Activated CD4-positive, alpha-beta memory T cell treated with anti-CD3 and anti-CD28 coated beads, Interleukin-2, amount 10 ng/mL, durations not matched to agents 7 days and 5 days (primary cell): ENCODE results near the gene CRBN. TPM values are rescaled to one million over a fixed set of nuclear protein-coding genes. Genes with fewer than 3 reads are reported as not detected.

Experiments used
- CTCF ChIA-PET: fragments of 350-600 bp; sonication (Branson Sonifier 250); formaldehyde crosslinking; loops from one replicate; lab custom pipeline; 2021; ENCODE audit warnings: antibody characterized with exemption, inconsistent platforms; lab: Charles Lee
- POLR2A ChIA-PET: fragments of 350-600 bp; sonication (Branson Sonifier 250); formaldehyde crosslinking; loops from one replicate; lab custom pipeline; 2021; ENCODE audit warnings: antibody characterized with exemption; lab: Charles Lee
- DNase-seq: peaks from one replicate; pipeline ENCODE4 v3.0.0-alpha.2; 2020
- H3K27ac Mint-ChIP-seq: one replicate; pipeline ENCODE4 v1.8.0; 2021; ENCODE audit warnings: mild to moderate bottlenecking, mixed read lengths
- H3K27me3 Mint-ChIP-seq: one replicate; pipeline ENCODE4 v1.8.0; 2021; ENCODE audit warnings: mixed read lengths
- H3K36me3 Mint-ChIP-seq: one replicate; pipeline ENCODE4 v1.8.0; 2021; ENCODE audit warnings: low read depth, mixed read lengths
- H3K4me1 Mint-ChIP-seq: one replicate; pipeline ENCODE4 v1.8.0; 2021; ENCODE audit warnings: mixed read lengths
- H3K4me3 Mint-ChIP-seq: one replicate; pipeline ENCODE4 v1.8.0; 2021; ENCODE audit warnings: mild to moderate bottlenecking, mixed read lengths
- H3K9me3 Mint-ChIP-seq: one replicate; pipeline ENCODE4 v1.8.0; 2021; ENCODE audit warnings: mixed read lengths
- total RNA-seq, 2 experiments: library from RNA; stranded (reverse); gene quantifications; one replicate each; pipeline ENCODE4 v1.2.3, GENCODE V29; 2021

Gene CRBN
- total RNA-seq, 2 experiments from 2014 or later, result 62.8 to 74.4 TPM

- Mint-ChIP-seq H3K27me3 (no peaks in the 10 kb centered on the region), H3K36me3 (peaks cover 35% of the 10 kb centered on the region), H3K9me3 (no peaks in the 10 kb centered on the region), H3K27ac (peak within 1 kb of the TSS; percentile 89), H3K4me1 (peaks cover 39% of the 10 kb centered on the region), H3K4me3 (peak within 1 kb of the TSS; percentile 94)
- CTCF ChIA-PET, result interaction anchor here (0.7 to 0.9 kb wide), 2 partner anchors 45 to 46 kb away, joined by 3 to 4 read pairs; no protein-coding TSS in a partner anchor
- POLR2A ChIA-PET, result interaction anchor here (0.7 to 2.0 kb wide), 7 partner anchors 17 to 52 kb away, joined by 3 to 9 read pairs (median 4); partner anchors contain the start of genes CRBN and IL5RA
- peak; percentile 96 for DNase-seq
Measured at GRCh38 chr3:3126477-3127431, 52.7 kb downstream of the CRBN start, which contains the start of gene TRNT1. Gene TRNT1 (plus strand): TSS chr3:3126940. CDS start chr3:3129041, 2,101 bp downstream.

- H3K4me3 Mint-ChIP-seq, result peak overlapping the region; percentile 94
- CTCF ChIA-PET, result no interaction called here
- peaks cover 39% of the 10 kb centered on the region for H3K4me1 Mint-ChIP-seq
Measured at GRCh38 chr3:3125977-3126376, 53.5 kb downstream of the CRBN start.

DNA sequence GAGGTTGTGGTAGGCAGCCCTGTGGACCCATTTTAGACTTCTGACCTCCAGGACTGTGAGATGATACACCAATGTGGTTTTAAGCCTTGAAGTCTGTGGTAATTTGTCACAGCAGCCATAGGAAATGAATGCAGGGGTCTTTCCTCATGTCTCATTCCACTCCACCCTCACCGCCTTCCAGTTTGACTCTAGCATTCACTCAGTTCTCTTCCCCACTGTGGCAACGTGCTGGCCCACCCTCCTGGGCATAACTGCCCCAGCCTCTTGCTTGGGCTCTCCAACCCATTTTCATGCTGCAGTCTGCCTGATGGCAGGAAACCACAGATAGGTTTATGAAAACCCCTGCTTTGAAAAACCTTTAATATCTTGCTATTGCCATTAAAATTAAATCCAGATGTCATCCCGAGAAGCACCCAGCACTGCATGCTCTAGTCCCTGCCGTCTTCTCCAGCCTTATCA is 60.1 kb downstream of the CRBN start:
- no peak overlapping the region for H3K4me3 Mint-ChIP-seq
- peaks cover 7% of the 10 kb centered on the region for H3K4me1 Mint-ChIP-seq
- H3K27me3 Mint-ChIP-seq, result no peaks in the 10 kb centered on the region
- no peaks in the 10 kb centered on the region for H3K36me3 Mint-ChIP-seq
- ChIA-PET CTCF (no interaction called here), POLR2A (no interaction called here)
- no peak overlapping the region for H3K27ac Mint-ChIP-seq
- no peaks in the 10 kb centered on the region for H3K9me3 Mint-ChIP-seq
- no peak for DNase-seq

More at GRCh38 chr3:3125977-3126376, 53.5 kb downstream of the CRBN start:
- DNase-seq, result no peak
- H3K36me3 Mint-ChIP-seq, result peaks cover 30% of the 10 kb centered on the region
- no peaks in the 10 kb centered on the region for H3K9me3 Mint-ChIP-seq
- POLR2A ChIA-PET, result interaction anchor here (1.3 to 2.0 kb wide), 3 partner anchors 16 to 47 kb away, joined by 3 to 7 read pairs (median 5); partner anchors contain the start of gene IL5RA
- peak overlapping the region; percentile 89 for H3K27ac Mint-ChIP-seq
- H3K27me3 Mint-ChIP-seq, result no peaks in the 10 kb centered on the region

DNA sequence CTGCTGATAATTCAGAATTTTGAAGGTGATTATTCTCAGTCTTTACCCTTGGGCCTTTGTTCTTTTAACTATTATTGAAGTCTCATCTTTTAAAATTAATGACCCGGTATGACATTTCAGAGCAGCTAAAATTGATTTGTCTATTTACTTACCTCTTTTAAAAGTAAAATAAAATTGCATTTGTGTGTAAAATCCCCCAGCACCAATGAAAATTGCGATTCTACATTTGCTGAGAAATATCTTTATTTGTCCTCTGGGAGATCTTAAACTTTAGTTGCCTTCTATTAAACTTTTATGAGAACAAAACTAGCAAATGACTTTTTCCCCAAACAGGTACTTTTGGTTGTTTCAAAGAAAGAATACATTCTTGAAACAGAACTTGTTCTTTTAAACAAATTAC is 61.8 kb downstream of the CRBN start:
- POLR2A ChIA-PET, result no interaction called here
- H3K27ac Mint-ChIP-seq, result no peak overlapping the region
- H3K4me1 Mint-ChIP-seq, result peaks cover 9% of the 10 kb centered on the region
- CTCF ChIA-PET, result no interaction called here
- H3K9me3 Mint-ChIP-seq, result no peaks in the 10 kb centered on the region
- no peak for DNase-seq
- H3K4me3 Mint-ChIP-seq, result no peak overlapping the region
- H3K36me3 Mint-ChIP-seq, result no peaks in the 10 kb centered on the region
- no peaks in the 10 kb centered on the region for H3K27me3 Mint-ChIP-seq

DNA sequence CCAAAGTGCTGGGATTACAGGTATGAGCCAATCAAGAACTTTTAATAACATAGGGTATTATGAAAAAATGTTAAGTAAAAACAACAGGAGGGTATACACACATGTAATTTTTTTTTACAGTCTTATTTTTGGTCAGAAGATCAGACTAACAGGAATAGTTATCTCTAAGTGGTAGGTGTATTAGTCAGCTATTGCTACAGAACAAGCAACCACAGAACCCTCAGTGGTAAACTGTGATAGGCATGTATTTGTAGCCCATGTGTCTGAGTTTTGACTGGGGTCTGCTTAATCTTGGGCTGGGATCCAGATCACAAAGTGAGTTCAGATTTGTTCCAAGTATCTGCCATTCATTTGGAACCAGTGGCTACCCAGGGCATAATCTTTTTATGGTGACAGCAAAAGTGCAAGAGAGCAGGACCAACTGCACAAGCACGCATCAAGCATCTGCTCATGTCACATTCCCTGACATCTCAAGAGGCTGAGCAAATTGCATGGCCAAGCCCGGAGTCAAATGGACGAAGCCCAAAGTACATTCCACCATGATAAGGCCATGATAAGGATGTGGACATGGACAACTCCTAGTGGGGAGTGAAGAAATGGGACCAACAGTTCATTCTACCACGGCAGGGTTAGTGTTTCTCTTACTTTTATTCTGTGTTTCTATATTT is 66.3 kb downstream of the CRBN start:
- Mint-ChIP-seq H3K27ac (no peak overlapping the region), H3K36me3 (no peaks in the 10 kb centered on the region), H3K27me3 (no peaks in the 10 kb centered on the region), H3K9me3 (no peaks in the 10 kb centered on the region), H3K4me3 (no peak overlapping the region), H3K4me1 (peaks cover 14% of the 10 kb centered on the region)
- no peak for DNase-seq
- ChIA-PET CTCF (no interaction called here), POLR2A (no interaction called here)

- Mint-ChIP-seq H3K9me3 (no peaks in the 10 kb centered on the region), H3K27ac (no peak overlapping the region), H3K4me1 (peaks cover 14% of the 10 kb centered on the region), H3K27me3 (no peaks in the 10 kb centered on the region), H3K36me3 (no peaks in the 10 kb centered on the region), H3K4me3 (no peak overlapping the region)
- DNase-seq, result no peak
- ChIA-PET POLR2A (interaction anchor here (1.9 kb wide), 1 partner anchor 16 kb away, joined by 7 read pairs; the partner anchor contains the start of gene TRNT1), CTCF (no interaction called here)
Measured at GRCh38 chr3:3110749-3111361, 68.6 kb downstream of the CRBN start.

DNA sequence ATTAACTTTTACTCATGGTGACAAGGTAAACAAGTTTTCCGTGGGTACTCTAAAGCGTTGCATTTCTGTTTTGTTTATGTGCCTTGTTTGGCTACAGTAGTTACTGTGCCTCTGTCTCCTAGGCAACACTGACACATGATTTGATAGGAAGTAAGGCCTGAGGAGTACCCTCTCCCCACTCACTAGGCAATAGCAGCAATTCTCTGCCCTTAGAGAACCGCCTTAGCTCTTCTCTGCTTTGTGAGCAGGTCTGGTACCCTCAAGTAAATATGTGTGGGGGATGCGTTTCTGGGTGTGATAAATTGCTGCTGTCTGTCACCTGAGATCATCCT is 69.2 kb downstream of the CRBN start, which contains the start of gene IL5RA:
TSS of gene IL5RA (minus strand) at position 76 of the 332 bp plus-strand sequence. CDS start 5,390 bp downstream, outside the sequence.
- CTCF ChIA-PET, result no interaction called here
- POLR2A ChIA-PET, result interaction anchor here (1.9 kb wide), 1 partner anchor 17 kb away, joined by 7 read pairs; the partner anchor contains the start of gene TRNT1
- H3K36me3 Mint-ChIP-seq, result no peaks in the 10 kb centered on the region
- peak within 1 kb of the TSS; percentile 26 for H3K27ac Mint-ChIP-seq
- no peak within 1 kb of the TSS for H3K4me3 Mint-ChIP-seq
- peaks cover 14% of the 10 kb centered on the region for H3K4me1 Mint-ChIP-seq
- H3K27me3 Mint-ChIP-seq, result peaks cover 2% of the 10 kb centered on the region
- H3K9me3 Mint-ChIP-seq, result no peaks in the 10 kb centered on the region
- DNase-seq, result no peak

DNA sequence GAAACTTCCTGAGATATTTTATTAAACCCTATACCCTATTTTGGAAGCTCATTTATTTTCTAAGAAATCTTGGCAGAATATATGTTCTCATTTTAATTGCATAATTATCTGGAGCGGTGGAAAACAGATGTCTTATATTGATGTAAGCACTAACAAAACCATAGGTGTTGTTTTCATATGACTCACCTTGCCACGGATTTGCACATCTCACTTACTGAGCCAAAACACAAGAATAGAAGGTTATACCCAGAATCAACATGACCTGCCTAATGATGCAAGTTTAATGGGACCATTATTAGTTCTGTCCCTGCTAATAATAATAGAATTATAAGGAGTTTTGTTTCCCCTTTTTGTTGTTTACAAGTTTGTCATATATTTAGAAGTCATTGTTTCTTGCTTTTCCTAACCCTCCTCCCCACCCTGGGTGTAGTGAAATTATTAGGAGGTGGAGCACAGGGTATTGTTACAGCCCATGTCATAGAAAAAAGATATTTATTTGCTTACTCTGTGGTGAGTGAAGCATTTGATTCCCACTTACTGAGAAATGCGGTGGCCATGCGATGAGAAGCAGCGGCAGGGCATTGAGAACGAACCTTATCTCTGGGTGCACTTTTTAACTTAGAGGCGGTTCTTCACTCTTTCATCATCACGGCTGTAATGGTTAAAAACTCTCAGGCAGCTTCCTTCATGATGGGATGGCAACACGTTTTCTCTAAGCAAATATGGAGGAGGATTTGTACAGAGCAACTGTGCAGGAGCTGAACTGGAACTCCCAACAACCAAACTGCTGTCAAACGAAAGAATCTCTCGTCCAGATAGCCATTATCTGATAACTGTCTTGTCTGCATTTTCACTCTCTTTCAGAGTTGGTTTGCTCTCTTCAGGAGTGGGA is 69.8 kb downstream of the CRBN start:
- H3K27me3 Mint-ChIP-seq, result peaks cover 5% of the 10 kb centered on the region
- H3K4me1 Mint-ChIP-seq, result peaks cover 14% of the 10 kb centered on the region
- no peaks in the 10 kb centered on the region for H3K36me3 Mint-ChIP-seq
- H3K9me3 Mint-ChIP-seq, result no peaks in the 10 kb centered on the region
- no peak for DNase-seq
- ChIA-PET POLR2A (interaction anchor here (1.9 kb wide), 1 partner anchor 17 kb away, joined by 7 read pairs; the partner anchor contains the start of gene TRNT1), CTCF (no interaction called here)
- H3K27ac Mint-ChIP-seq, result peak overlapping the region; percentile 26
- no peak overlapping the region for H3K4me3 Mint-ChIP-seq

GRCh38 chr3:3107858-3108257 is 71.6 kb downstream of the CRBN start:
- H3K27ac Mint-ChIP-seq, result no peak overlapping the region
- H3K36me3 Mint-ChIP-seq, result no peaks in the 10 kb centered on the region
- DNase-seq, result no peak
- H3K4me1 Mint-ChIP-seq, result peaks cover 11% of the 10 kb centered on the region
- ChIA-PET CTCF (no interaction called here), POLR2A (no interaction called here)
- H3K9me3 Mint-ChIP-seq, result no peaks in the 10 kb centered on the region
- no peak overlapping the region for H3K4me3 Mint-ChIP-seq
- H3K27me3 Mint-ChIP-seq, result peaks cover 5% of the 10 kb centered on the region

DNA sequence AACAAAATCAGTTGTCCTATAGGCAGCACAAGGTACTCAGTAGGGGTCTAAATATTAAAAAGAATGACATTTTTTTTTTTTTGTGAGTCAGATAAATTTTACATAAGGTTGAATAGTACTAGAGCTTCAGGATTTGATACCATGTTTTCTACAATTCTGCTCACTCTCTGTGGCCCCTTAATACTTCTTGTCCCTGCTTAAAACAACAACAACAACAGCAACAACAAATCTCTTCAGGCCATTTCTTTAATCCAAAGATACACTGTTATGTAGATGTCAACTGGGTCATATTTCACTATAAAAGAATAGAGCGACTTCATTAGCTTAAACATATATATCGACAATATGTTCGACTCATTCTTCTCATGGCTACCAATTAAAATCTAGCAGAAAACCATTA is 72.3 kb downstream of the CRBN start:
- H3K27ac Mint-ChIP-seq, result no peak overlapping the region
- H3K4me1 Mint-ChIP-seq, result peaks cover 11% of the 10 kb centered on the region
- POLR2A ChIA-PET, result no interaction called here
- H3K4me3 Mint-ChIP-seq, result no peak overlapping the region
- no peak for DNase-seq
- no peaks in the 10 kb centered on the region for H3K36me3 Mint-ChIP-seq
- H3K27me3 Mint-ChIP-seq, result peaks cover 5% of the 10 kb centered on the region
- CTCF ChIA-PET, result no interaction called here
- no peaks in the 10 kb centered on the region for H3K9me3 Mint-ChIP-seq

- CTCF ChIA-PET, result no interaction called here
- peaks cover 11% of the 10 kb centered on the region for H3K4me1 Mint-ChIP-seq
- H3K36me3 Mint-ChIP-seq, result no peaks in the 10 kb centered on the region
- no peak overlapping the region for H3K4me3 Mint-ChIP-seq
- H3K9me3 Mint-ChIP-seq, result no peaks in the 10 kb centered on the region
- no peak overlapping the region for H3K27ac Mint-ChIP-seq
- POLR2A ChIA-PET, result no interaction called here
- no peak for DNase-seq
- H3K27me3 Mint-ChIP-seq, result peaks cover 5% of the 10 kb centered on the region
Measured at GRCh38 chr3:3105815-3106214, 73.7 kb downstream of the CRBN start.

- POLR2A ChIA-PET, result no interaction called here
Measured at GRCh38 chr3:3105246-3105645, 74.2 kb downstream of the CRBN start.

More at GRCh38 chr3:3105246-3105645, 74.2 kb downstream of the CRBN start:
- Mint-ChIP-seq H3K4me1 (peaks cover 9% of the 10 kb centered on the region), H3K9me3 (no peaks in the 10 kb centered on the region), H3K4me3 (no peak overlapping the region), H3K27ac (no peak overlapping the region), H3K27me3 (peaks cover 5% of the 10 kb centered on the region), H3K36me3 (no peaks in the 10 kb centered on the region)
- no peak for DNase-seq
- CTCF ChIA-PET, result no interaction called here
